Spinal cord (tissue), 10 donors: ENCODE data around the gene MPP4. TPM values are rescaled to one million over a fixed set of nuclear protein-coding genes. Genes with fewer than 3 reads are reported as not detected.

Source experiments
- DNase-seq, 6 donors: peaks; one replicate each; pipeline versions ENCODE4 v3.0.0 to v3.0.0-alpha.2; 2013 to 2015; ENCODE audit warnings: low spot score in 6 of 6, low read depth in 4 of 6
- H3K27ac ChIP-seq: one replicate; pipeline ENCODE4 v1.5.1; 2013; ENCODE audit warnings: low read depth, low read length, control low read depth
- H3K27me3 ChIP-seq: one replicate; pipeline ENCODE4 v1.6.1; 2013; ENCODE audit warnings: low read length; ENCODE audit not compliant: control insufficient read depth, insufficient read depth
- H3K36me3 ChIP-seq: one replicate; pipeline ENCODE4 v1.6.1; 2013; ENCODE audit warnings: low read length; ENCODE audit not compliant: control insufficient read depth, insufficient read depth
- H3K4me1 ChIP-seq: one replicate; pipeline ENCODE4 v1.6.1; 2013; ENCODE audit warnings: low read length; ENCODE audit not compliant: control insufficient read depth, insufficient read depth
- H3K4me3 ChIP-seq: one replicate; pipeline ENCODE4 v1.5.1; 2013; ENCODE audit warnings: low read depth, low read length, control low read depth
- H3K9me3 ChIP-seq: one replicate; pipeline ENCODE4 v1.6.1; 2013; ENCODE audit warnings: low read length; ENCODE audit not compliant: control insufficient read depth, insufficient read depth
- WGBS: methylation state at CpG from one replicate; pipeline ENCODE4 v1.1.5; 2013; ENCODE audit warnings: missing lambda C conversion rate; ENCODE audit not compliant: insufficient coverage; 5-methylcytosine and 5-hydroxymethylcytosine counted together
- long read RNA-seq, 4 donors: transcript quantifications; one replicate each; lab custom pipeline, GENCODE V29; 2026
- polyA plus RNA-seq, 2 donors: library from polyadenylated mRNA; unstranded; fragments of 120-200 nt; gene quantifications; one replicate each; pipeline ENCODE4 v1.2.1, GENCODE V29; 2013; ENCODE audit not compliant: insufficient read length in 2 of 2
- total RNA-seq, 2 donors: library from RNA; depleted of rRNA in 1 of 2; stranded (reverse); fragments of 120-200 nt in 1 of 2; fragments of >200 nt in 1 of 2; gene quantifications; one replicate each; pipeline versions ENCODE4 v1.2.3 to v1.2.4, GENCODE V29; 2013 to 2014
- donor health status: healthy.

Gene MPP4, protein sequence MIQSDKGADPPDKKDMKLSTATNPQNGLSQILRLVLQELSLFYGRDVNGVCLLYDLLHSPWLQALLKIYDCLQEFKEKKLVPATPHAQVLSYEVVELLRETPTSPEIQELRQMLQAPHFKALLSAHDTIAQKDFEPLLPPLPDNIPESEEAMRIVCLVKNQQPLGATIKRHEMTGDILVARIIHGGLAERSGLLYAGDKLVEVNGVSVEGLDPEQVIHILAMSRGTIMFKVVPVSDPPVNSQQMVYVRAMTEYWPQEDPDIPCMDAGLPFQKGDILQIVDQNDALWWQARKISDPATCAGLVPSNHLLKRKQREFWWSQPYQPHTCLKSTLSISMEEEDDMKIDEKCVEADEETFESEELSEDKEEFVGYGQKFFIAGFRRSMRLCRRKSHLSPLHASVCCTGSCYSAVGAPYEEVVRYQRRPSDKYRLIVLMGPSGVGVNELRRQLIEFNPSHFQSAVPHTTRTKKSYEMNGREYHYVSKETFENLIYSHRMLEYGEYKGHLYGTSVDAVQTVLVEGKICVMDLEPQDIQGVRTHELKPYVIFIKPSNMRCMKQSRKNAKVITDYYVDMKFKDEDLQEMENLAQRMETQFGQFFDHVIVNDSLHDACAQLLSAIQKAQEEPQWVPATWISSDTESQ
- total RNA-seq (under 1 TPM; 0.22 to 0.89 TPM), polyA plus RNA-seq (under 1 TPM; 0.22 to 0.33 TPM)
- long read RNA-seq, donor 1 = 0 reads
- long read RNA-seq, donor 2 = 0 reads
- long read RNA-seq, donor 3 = 0 reads
- long read RNA-seq, donor 4 = 0 reads

DNA sequence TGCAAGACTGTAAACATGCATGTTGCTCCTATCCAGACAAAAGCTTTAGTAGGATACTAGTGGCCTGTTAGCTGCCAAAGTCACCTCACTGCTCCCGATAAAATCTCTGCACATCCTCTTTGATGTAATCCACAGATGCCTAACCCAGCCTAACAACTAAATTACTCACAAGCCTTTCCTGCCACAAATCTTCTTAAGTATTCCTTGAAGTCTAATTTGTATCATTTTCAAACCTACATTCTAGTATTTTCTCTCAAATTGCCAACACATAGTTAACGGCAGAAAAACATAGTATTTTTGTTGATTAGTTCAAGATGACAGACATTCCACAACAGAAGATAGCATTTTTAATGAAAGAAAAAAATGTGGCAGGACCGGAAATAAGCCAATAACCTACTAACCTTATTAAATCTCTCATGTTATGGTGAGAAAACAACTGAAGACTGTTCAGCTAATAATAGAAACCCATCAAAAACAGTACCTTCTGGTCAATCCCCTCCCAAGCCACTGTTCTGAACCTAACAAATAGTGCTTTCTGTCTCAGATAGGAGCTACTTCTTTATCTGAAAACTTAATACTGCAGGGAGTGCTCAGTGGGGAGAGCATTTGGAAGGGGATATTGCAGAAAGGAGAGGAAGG is at the start of gene MPP4:
MPP4 (minus strand) TSS at position 57 of the 639 bp plus-strand sequence. CDS start 4,690 bp downstream, outside the sequence.
- WGBS = 50% methylated on average over 1 of the region's 3 CpGs

DNA sequence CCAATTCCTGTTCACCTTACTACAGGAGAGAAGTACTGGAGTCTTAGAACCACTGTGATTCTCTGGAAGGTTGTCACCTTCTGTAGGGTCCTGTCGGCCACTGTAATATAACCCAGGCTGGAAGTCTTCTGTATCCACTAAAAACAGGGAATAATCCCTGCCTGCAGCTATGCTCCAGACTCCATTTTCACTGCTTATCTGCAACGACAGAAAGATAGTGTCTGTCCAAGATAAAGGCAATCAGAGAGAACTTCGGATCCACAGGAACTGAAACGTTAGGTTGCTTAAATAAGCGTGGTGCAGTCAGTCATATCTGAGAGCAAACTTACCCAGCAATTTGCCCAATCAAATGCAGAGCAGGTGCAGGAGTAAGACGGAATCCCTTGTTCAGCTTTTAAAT is 48.1 kb upstream of the MPP4 start:
- H3K9me3 ChIP-seq = no peaks in the 10 kb centered on the region
- WGBS = 100% methylated on average over 4 of the region's 6 CpGs
- DNase-seq = no peak

More for the DNA sequence above, at the start of gene MPP4:
- Histone ChIP-seq H3K27ac (no peak within 1 kb of the TSS), H3K9me3 (no peaks in the 10 kb centered on the region), H3K27me3 (no peaks in the 10 kb centered on the region), H3K4me1 (no peaks in the 10 kb centered on the region), H3K36me3 (no peaks in the 10 kb centered on the region), H3K4me3 (no peak within 1 kb of the TSS)
- no peak for DNase-seq

DNA sequence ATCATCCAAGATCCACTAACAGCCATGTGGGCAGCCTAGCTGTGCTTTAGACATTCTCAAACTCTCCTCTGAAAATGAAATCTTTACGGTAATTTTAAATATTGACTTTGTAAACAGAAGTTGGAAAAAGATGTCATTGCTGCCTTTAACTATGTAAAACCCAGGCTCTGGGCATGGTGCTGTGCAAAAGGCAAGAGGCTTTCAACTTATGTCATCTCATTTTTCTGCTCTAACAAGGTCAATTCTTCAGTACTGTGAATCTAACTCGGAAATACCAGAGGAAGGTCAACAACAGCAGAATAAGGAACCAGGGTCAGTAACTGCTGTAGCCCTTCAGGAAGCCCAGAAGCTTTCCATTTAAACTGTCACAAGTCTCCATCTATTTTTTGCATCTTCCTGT is 37.0 kb upstream of the MPP4 start:
- no peaks in the 10 kb centered on the region for H3K4me1 ChIP-seq
- no peak overlapping the region for H3K27ac ChIP-seq
- no peak overlapping the region for H3K4me3 ChIP-seq
- H3K27me3 ChIP-seq = no peaks in the 10 kb centered on the region
- 91% methylated on average over 1 of the region's 2 CpGs for WGBS
- peaks cover 21% of the 10 kb centered on the region for H3K36me3 ChIP-seq
- H3K9me3 ChIP-seq = no peaks in the 10 kb centered on the region
- no peak for DNase-seq

More for the DNA sequence above, 48.1 kb upstream of the MPP4 start:
- Histone ChIP-seq H3K36me3 (peaks cover 24% of the 10 kb centered on the region), H3K4me1 (no peaks in the 10 kb centered on the region), H3K27me3 (no peaks in the 10 kb centered on the region), H3K4me3 (no peak overlapping the region), H3K27ac (no peak overlapping the region)

DNA sequence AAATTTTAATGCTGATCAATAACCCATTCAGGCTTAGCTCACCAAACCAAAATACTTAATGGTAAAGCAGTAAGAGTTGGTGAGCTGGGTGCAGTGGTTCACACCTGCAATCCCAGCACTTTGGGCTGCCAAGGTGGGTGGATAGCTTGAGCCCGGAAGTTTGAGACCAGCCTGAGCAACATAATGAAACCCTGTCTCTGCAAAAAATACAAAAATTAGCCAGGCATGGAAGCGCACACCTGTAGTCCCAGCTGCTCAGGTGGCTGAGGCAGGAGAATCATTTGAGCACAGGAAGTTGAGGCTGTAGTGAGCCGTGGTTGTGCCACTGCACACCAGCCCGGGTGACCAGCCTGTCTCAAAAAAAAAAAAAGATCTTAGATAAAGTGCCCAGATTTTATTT is 35.7 kb upstream of the MPP4 start:
- Histone ChIP-seq H3K4me1 (no peaks in the 10 kb centered on the region), H3K9me3 (no peaks in the 10 kb centered on the region), H3K27ac (no peak overlapping the region), H3K27me3 (no peaks in the 10 kb centered on the region), H3K36me3 (peaks cover 18% of the 10 kb centered on the region), H3K4me3 (no peak overlapping the region)
- WGBS = 91% methylated on average over 4 of the region's 4 CpGs
- DNase-seq = no peak

DNA sequence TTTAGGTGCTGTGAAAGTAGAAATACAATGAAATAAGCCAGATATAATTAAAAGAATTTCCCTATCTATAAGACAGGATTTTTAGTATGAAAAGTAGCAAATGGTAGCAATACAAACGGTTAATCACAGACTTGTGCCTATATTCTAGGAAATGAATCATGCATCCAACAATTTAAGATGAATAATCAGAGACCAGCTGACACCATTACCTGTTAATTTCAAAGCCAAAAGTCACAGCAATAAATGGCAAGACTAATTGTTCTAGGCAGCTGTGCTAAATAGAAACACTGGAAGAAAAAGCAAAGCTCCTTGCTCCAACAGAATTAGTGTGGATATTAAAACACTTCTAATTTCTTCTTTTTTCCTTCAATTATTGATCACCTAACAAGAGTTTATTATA is 35.1 kb upstream of the MPP4 start:
- WGBS = no CpG with 5 or more reads among the region's 1 CpG
- H3K4me1 ChIP-seq = no peaks in the 10 kb centered on the region
- no peaks in the 10 kb centered on the region for H3K9me3 ChIP-seq
- H3K27ac ChIP-seq = no peak overlapping the region
- H3K4me3 ChIP-seq = no peak overlapping the region
- H3K27me3 ChIP-seq = no peaks in the 10 kb centered on the region
- H3K36me3 ChIP-seq = peaks cover 15% of the 10 kb centered on the region
- DNase-seq = no peak

DNA sequence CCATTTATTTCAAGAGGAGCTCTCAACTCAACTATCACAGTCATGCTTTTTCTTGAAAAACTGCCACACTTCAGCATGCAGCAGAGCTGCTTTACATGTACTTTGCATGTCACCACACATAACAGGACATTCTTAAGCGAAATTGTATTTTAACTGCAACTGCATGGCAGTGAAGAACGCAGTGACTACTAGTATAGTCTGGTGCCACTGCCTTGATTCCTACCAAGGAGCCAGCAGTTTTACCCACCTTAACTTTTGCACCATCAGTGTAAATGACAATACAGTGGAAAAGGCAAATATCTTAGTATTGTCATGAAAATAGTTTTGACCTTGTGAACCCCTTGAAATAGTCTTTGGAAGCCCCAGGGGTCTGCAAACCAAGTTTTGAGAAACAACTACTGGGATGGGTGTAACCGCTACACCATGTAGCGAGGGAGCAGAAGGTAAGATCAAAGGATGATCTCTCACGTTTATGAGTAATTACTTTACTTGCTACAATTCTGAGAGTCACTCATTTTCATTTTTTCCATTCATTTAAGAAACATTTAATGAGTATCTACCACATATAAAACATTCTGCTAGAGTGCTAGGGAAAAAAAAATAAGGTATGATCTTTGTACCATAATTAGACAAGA is 32.3 kb upstream of the MPP4 start:
- Histone ChIP-seq H3K27ac (no peak overlapping the region), H3K36me3 (peaks cover 14% of the 10 kb centered on the region), H3K27me3 (no peaks in the 10 kb centered on the region), H3K4me1 (no peaks in the 10 kb centered on the region), H3K9me3 (no peaks in the 10 kb centered on the region), H3K4me3 (no peak overlapping the region)
- DNase-seq = no peak
- 100% methylated on average over 1 of the region's 5 CpGs for WGBS

DNA sequence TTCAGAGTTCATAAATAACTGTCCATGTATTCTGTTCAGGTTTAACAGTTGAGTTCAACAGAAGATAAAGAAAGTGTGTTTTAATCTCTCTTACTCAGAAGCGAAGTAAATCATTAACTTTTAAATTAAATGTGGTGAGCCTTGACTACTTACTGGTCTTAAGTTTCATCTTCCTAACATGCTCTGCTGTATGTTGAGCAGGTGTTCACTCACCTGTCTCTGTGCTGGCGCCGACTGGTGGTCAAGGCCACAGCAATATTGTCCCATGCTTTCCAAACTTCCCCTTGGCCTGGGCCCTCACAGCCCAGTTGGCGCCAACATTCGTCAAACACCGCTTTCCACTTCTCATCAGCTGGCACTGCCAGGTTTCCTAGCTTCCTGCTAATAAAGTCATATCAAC is 17.0 kb upstream of the MPP4 start:
- H3K9me3 ChIP-seq = no peaks in the 10 kb centered on the region
- H3K36me3 ChIP-seq = peaks cover 37% of the 10 kb centered on the region
- no peaks in the 10 kb centered on the region for H3K27me3 ChIP-seq
- no peaks in the 10 kb centered on the region for H3K4me1 ChIP-seq
- no peak overlapping the region for H3K4me3 ChIP-seq
- no peak for DNase-seq
- no peak overlapping the region for H3K27ac ChIP-seq
- WGBS = 97% methylated on average over 5 of the region's 6 CpGs

DNA sequence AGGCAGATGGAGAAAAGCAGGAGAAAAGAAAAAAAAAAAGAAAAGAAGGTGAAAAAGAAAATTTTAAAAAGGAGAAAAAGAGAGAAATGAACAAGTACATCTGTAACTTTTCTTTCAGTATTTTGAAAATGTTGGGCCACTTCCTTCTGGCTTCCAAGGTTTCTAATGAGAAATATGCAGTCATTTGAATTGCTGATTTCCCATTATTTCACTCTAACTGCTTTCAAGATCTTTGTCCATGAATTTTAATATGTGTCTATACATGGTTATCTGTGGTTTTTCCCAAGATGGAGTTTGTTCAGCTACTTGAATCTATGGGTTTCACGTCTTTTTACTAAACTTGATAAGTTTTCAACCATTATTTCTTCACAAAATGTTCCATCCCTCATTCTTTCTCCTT is 14.3 kb upstream of the MPP4 start:
- no peak for DNase-seq
- peaks cover 35% of the 10 kb centered on the region for H3K36me3 ChIP-seq
- no peaks in the 10 kb centered on the region for H3K27me3 ChIP-seq
- WGBS = no CpG with 5 or more reads among the region's 1 CpG
- no peaks in the 10 kb centered on the region for H3K9me3 ChIP-seq
- no peak overlapping the region for H3K4me3 ChIP-seq
- no peak overlapping the region for H3K27ac ChIP-seq
- no peaks in the 10 kb centered on the region for H3K4me1 ChIP-seq

DNA sequence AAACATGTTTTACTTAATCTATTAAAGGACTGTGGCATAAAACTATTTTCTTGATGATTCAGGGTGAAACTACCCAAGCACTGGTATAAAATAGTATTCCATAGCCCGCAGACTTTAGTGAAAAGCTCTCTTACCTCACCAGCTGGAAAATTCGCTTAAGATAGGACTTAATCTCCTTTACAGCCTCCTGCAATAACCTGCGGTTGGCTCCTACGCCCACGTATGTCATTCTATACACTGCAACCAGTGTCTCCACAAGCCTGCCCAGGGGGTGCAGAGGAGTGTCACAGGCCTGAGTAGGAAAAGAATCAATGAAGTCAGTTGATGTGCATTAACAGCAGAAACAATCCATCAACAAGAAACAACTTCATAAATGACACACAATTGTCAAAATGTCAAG is 11.3 kb upstream of the MPP4 start:
- Histone ChIP-seq H3K4me3 (no peak overlapping the region), H3K27me3 (no peaks in the 10 kb centered on the region), H3K36me3 (peaks cover 25% of the 10 kb centered on the region), H3K27ac (no peak overlapping the region), H3K4me1 (no peaks in the 10 kb centered on the region), H3K9me3 (no peaks in the 10 kb centered on the region)
- no peak for DNase-seq
- WGBS = 94% methylated on average over 2 of the region's 5 CpGs
